A204.1 (cell line): Measurements from ENCODE around the gene PLCH1.
"Not testable (repeated sequence)": the region's sequence is repeated elsewhere in the genome, so short reads cannot be mapped to it uniquely, and the experiment has no call there.

ENCODE experiments used
- FAIRE-seq: peaks from 2 replicates; lab custom pipeline; 2012; peaks lifted over from hg19 to GRCh38; lab: Jason Lieb, UNC

The PLCH1 gene

GRCh38 chr3:155412904-155413303, 332.0 kb downstream of the PLCH1 start:
- no peak for FAIRE-seq

- no peak for FAIRE-seq
Observed at GRCh38 chr3:155411500-155412223, 333.2 kb downstream of the PLCH1 start.

GRCh38 chr3:155409336-155409735, 335.5 kb downstream of the PLCH1 start:
- no peak for FAIRE-seq

- FAIRE-seq: no peak
Observed at GRCh38 chr3:155407971-155408370, 336.9 kb downstream of the PLCH1 start.

DNA sequence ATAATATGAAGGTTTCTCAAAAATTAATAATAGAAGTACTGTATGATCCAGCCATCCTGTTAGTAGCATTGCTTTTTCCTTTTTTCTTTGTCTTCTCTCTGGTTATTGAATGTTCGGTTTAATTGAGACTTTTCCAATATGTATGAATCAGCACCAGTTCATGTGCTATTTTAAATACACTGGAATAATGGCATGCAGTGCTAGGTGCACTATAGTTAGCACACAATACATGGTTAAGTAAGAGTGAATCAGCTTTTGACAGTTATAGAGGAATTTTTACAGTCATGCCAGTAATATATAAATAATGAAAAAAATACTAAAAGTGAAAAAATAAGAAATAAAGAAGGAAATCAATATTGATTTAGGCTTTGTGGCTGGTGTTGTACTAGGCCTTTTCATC, 337.5 kb downstream of the PLCH1 start:
- no peak for FAIRE-seq

DNA sequence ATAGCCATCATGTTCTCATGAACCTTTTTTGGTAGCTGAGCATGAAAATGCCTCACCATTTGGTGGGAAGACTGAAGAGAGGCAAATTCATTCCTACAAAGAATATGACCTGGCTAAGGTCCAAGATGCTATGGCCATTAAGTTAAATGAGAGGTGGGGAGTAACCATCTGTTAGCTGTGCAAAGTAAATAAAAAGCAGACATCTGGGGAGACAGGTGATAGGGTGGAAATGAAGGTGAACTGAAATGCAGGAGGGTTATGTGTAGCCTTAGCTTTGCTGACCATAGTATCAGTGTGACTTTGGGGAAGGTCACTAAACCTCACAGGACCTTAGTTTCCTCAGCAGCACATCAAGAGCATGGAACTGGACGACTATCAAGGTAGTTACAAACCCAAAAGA, 340.4 kb downstream of the PLCH1 start:
- FAIRE-seq: no peak

GRCh38 chr3:155402656-155403055, 342.2 kb downstream of the PLCH1 start:
- no peak for FAIRE-seq

- FAIRE-seq: no peak
Observed at GRCh38 chr3:155398046-155398445, 346.8 kb downstream of the PLCH1 start.

- not testable (repeated sequence) for FAIRE-seq
Observed at GRCh38 chr3:155394896-155395295, 350.0 kb downstream of the PLCH1 start.

DNA sequence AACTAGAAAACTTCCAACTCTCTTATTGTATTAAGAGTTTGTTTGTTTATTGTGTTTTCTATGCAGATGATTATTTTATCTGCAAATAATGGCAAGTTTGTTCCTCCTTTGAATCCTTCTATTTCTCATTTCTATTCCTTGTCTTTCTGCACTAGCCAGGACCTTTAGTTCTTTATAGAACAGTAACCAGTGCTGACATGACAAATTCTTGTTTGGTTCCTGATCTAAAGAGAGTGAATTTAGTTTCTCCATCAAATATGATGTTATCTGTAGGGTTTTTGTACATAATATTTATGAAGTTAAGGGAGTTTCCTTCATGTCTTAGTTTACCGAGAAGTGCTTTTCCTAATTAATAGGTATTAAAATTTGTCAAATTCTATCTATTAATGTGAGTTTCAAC, 350.6 kb downstream of the PLCH1 start:
- no peak for FAIRE-seq

DNA sequence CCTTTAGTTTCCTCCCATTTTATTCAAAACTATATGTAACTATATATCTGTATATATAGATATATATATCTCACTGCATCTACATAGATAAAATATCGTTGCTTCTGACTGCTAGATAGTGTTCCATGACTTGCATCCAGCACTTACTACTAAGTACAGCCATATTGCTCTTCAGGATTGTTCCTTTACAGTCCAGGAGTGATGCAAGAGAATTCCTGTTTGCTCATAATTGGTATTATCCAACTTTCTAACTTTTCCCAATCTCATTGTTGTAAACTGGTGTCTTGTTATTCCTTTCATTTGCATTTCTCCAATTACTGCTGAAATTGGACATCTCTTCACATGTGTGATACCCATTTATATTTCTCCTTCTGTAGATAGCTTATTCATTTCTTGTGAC, 351.6 kb downstream of the PLCH1 start:
- no peak for FAIRE-seq

DNA sequence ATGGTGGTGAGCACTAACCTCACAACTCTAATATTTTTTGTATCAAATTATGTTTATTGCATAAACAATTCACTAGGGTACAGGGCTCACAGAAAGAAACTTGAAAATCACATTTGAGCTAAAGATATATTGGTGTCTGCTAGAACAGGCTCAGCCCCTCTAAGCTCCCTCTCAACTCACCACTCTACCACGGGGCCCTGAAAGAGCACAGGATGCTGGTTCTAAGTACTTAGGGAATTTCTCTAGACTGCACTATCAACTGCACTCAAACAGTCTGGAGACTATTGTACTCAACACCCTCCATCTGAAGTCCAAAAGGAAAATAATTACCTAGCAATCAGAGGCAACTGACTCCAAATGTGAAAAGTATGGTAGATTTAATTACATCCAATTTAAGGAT, 352.7 kb downstream of the PLCH1 start:
- no peak for FAIRE-seq

DNA sequence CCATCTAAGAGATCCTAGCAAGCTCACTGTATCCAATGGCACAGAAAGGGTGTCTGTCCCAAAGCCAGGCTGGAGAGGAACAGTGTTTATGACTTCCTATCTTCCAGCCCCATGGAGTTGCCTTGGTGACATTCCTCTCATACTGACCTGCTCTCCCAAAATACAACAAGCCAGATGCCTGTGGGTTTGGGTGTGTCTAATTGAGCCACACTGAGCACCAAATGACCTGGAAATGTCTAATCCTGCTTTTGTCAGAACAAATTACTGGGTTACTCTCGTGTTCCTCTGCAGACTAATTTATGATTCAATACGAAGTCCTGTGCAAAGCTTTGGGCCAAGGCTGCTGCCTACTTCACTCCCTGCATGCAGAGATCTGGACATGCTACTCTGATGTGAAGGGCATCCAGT, 353.3 kb downstream of the PLCH1 start:
- no peak for FAIRE-seq

DNA sequence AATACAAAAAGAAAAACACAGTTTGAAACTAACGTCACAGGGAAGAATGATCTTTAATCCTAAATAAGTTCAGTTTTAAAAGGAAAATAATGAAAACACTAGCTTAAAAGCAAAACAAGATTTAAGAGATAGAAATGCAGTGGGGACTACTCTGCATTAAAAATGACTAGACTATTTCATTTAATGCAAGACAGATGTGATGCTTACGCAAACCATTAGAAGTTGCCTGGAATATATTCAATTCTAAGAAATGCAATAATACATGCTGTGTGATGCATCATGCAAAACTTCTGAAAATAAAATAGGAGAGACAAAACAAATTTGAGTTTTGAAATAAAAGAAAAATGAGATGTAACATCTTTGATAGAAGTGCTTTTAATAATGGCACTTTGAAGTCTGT, 353.8 kb downstream of the PLCH1 start:
- no peak for FAIRE-seq

DNA sequence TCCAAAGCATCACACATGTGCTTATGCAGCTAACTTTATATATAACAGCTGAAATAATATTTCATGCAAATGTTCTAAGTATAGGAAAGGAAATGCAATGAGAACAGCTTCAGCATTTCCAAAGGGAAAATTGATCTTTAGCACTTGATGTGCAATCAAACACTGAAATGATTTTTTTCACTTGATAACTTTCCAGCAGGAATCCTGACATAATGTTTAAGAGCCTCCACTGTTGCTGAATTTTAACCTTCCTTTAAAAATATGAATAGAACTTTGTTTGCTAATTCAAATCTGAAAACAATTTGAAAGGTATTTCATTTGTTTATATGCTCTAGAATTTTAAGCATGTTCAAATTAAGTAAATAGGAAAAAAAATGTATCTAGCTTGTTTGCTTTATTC, 354.5 kb downstream of the PLCH1 start:
- FAIRE-seq: no peak

- no peak for FAIRE-seq
Observed at GRCh38 chr3:155388417-155388816, 356.5 kb downstream of the PLCH1 start.

GRCh38 chr3:155387571-155387970, 357.3 kb downstream of the PLCH1 start:
- no peak for FAIRE-seq

DNA sequence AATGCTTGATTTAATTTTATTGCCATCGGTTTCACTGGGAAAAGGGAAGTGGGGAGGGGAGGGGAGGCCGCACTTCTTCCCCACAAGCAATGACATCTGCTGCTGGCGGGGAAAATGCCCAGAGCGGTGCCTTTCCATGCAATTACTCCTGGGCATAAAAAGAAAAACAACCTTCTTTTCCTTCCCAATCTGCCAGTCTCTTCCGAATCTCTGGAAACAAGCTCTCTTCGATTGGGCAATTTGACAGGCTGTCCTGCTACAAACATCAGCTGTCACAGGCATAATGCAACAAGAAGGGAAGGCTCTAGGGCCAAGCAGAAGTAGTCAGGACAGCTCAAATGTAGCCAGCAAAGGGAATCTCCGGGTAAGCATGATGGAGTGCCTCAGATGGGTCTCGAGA, 358.0 kb downstream of the PLCH1 start:
- FAIRE-seq: no peak

DNA sequence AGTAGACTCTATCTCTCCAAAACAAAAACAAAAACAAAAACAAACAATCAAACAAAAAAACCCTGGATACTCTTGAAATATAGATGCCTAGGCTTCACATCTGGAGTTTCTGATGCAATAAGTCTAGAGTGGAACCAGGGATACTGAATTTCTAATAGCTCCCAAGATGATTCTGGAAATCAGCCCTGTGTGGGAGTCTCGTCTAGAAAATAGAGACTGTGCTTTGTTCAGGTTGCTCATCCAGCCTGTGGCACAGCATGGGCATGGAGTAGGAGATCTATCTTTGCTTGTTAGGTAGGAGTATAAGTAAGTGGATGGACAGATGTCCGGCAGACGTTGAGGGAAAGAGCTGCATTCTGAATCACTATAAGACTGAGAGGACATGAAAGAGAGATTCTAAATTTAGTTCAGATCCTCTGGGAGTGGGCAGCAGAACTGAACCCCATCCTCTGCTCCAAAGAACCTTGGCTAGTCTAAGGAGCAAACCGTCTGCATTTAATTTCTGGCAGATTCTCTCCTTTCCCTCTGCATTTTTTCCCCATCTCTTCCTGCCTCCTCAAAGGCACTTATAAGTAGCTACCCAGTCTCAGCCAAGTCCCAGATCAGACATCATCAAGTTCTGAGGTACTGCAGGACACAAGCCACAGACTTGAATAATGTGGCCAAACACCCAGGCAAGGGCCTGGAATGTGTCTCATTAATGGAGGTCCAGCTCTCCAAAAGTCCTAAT, 358.8 kb downstream of the PLCH1 start:
- FAIRE-seq: no peak

- peak; percentile 14 for FAIRE-seq
Observed at GRCh38 chr3:155382396-155383042, 362.4 kb downstream of the PLCH1 start.

DNA sequence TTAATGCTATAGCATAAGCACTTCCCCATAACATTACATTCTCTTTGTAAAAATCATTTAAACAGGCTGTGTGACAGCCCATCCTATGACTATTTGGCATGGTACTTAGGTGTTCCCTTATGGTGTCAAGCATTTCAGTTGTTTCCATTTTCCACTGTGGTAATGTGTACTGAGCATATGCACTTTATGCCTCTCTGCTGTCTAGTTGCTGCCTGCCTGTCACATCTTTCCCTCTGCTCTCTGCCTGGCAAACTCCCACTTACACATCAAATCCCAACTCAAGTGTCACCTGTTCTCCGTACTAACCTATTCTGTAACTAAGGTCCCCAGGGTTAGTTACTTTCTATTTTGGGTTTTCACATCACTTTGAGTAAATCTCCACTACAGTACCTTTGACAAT, 367.0 kb downstream of the PLCH1 start:
- no peak for FAIRE-seq

GRCh38 chr3:155377071-155377470, 367.8 kb downstream of the PLCH1 start:
- no peak for FAIRE-seq

GRCh38 chr3:155372281-155372680, 372.6 kb downstream of the PLCH1 start:
- FAIRE-seq: no peak
